Embryonic facial prominence (tissue), 1 donor: ENCODE measurements around the gene PPIF.

ENCODE experiments used
- DNase-seq: peaks from one replicate; pipeline ENCODE4 v3.0.0-alpha.2; 2016; ENCODE audit errors: extremely low spot score

The PPIF gene

DNA sequence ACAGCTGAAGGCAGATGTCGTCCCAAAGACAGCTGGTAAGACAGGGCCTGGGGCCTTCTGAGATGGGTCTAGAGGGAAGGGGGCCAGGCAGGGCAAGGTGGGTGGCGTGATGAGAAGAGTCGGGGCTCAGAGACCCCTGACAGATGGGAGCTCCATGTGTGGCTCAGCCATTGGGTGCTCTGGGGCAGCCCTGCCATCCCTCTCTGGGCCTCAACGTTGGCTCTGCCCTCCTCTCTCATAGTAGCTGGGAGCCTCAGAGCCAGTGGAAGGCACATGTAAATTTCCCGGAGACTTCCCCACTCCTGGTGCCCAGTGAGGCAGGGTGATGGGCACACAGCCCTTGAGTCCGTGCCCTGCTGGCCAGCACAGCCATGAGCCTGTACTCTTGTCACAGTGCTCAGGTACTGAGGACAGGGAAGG is 1.8 kb downstream of the PPIF start:
- no peak for DNase-seq

DNA sequence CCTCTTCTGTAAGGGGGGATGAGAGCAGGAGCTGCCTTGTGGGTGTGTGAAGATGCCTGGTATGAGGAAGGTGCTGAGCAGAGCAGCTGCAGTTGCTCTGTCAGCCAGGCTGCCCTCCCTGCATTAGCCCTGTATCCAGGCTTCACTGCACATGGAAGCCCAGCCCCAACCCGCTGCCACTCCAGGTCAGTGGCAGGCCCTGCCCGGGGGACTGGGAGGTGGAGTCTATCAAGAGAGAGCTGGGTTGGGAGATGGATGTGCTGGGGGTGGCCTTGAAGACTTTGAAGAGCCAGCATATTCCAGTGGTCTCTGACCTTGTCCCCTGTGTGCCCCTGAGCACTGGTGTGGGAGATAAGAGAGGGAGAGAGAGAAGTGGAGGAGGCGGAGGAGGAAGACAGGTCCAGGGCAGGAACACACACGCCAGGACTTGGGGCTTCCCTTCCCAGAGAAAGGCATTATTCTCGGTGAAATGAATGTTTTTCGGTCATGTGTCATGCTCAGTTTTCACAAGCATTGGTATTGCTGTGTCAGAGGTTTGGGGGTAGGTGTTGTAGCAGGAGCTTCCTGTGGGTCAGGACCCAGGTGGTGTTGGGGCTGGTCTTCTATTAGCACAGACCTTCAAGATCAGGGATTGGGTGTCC is 2.6 kb downstream of the PPIF start:
- no peak for DNase-seq

DNA sequence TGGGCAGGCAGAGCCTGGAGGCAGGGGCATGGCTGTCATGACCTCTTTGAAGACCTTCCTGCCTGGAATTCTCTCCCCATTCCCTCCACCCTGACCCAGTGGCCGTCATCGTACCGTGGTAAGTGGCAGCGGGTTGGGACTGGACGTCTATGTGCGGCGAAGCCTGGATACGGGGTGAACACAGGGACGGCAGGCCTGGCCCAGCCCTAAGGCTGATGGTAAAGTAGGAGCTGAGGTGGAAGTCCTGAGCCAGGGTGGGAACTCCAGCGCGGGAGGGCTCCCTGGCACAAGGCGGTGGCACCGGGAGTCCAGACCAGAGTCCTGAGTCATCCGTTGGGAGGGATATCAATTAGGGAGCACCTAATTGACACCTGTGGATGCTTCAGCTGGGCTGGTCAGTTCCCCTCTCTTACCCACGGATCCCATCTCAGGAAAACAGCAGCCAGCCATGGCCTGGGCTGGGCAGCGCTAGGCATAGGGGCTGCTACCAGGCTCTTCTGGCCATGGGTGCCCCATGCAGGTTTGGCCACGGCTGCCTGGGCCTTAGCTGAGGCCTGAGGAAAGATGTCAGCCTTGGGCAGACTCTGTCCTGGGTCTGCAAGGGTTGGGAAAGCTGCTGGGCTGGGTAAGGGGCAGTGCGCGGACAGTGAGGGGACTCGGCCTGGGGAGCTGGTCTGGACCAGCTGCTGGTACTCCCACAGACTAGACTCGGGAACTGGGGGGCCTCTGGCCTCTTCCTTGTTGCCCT is 3.3 kb downstream of the PPIF start:
- DNase-seq: no peak

DNA sequence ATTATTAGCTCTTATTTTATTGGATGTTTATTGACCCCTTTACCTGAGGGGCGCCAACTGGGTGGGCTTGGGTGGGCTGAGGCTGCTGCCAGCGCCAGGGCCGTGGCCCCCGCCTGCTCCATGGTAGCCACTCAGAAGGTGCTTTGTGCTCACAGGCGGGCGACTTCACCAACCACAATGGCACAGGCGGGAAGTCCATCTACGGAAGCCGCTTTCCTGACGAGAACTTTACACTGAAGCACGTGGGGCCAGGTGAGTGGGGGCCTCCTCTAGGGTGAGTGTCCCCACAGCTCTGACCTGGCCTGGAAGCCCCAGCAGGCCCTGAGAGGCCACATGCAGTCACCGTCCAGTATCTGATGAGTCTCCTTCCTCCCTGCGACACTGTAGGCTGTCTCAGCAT is 4.1 kb downstream of the PPIF start:
- DNase-seq: no peak

DNA sequence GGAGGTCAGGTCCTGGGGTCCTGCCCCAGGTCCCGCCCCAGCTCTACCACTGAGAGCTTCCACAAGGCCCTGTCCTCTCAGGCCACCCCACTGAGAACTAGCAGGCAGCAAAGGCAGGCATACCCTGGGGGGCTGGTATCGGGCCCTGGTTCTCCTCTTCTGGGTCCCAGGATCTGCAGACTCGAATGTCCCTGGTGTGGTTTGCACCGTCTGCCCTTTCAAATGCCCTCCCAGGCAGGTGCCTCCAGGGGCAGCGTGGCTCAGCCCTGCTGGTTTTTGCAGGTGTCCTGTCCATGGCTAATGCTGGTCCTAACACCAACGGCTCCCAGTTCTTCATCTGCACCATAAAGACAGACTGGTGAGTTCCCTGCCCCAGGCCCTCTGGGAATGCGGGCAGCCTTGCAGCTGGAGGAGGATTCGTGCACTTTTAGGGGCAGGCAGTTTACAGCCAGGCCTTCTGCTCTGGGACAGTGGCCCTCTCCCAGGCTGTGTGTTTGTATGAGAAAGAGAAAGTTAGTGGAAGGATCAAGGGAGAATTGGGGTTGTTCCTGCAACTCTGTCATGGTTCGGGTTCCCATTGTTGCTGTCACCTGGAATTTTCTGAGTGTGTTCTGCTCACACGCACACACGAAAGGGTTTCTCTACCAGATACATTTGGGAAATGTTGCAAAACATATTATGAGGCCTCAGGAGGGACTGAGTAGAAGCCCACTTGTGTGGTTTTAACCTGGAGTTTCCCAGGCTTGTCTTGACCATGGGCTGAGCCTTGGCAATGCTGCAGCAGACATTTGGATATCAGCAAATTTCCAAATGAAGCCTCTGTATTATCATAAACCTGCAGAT is 5.0 kb downstream of the PPIF start:
- DNase-seq: no peak

DNA sequence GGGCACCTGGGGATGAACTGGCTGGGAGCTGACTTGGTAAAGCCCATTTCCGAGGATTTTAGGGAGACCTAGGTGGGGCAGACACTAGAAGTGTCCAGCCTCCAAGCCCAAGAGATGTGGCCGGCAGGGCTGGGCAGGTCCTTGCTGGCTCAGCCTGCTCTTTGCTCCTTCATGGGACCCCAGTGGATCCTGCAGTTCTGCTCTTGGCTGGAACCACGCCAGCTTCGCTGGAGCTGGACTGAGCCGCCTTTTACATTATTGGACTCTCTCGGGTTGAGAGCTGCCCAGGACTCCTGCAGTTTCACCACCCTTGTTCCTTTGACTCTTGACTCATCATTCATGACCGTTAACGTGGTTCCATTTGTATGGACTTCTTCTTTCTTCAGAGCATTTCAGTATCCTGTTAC is 5.7 kb downstream of the PPIF start:
- DNase-seq: no peak

DNA sequence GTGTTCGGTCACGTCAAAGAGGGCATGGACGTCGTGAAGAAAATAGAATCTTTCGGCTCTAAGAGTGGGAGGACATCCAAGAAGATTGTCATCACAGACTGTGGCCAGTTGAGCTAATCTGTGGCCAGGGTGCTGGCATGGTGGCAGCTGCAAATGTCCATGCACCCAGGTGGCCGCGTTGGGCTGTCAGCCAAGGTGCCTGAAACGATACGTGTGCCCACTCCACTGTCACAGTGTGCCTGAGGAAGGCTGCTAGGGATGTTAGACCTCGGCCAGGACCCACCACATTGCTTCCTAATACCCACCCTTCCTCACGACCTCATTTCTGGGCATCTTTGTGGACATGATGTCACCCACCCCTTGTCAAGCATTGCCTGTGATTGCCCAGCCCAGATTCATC is 6.5 kb downstream of the PPIF start:
- no peak for DNase-seq

DNA sequence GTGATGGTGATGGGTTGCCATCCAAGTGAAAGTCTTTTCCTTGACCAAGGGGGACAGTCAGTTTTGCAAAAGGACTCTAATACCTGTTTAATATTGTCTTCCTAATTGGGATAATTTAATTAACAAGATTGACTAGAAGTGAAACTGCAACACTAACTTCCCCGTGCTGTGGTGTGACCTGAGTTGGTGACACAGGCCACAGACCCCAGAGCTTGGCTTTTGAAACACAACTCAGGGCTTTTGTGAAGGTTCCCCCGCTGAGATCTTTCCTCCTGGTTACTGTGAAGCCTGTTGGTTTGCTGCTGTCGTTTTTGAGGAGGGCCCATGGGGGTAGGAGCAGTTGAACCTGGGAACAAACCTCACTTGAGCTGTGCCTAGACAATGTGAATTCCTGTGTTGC is 6.9 kb downstream of the PPIF start:
- no peak for DNase-seq

DNA sequence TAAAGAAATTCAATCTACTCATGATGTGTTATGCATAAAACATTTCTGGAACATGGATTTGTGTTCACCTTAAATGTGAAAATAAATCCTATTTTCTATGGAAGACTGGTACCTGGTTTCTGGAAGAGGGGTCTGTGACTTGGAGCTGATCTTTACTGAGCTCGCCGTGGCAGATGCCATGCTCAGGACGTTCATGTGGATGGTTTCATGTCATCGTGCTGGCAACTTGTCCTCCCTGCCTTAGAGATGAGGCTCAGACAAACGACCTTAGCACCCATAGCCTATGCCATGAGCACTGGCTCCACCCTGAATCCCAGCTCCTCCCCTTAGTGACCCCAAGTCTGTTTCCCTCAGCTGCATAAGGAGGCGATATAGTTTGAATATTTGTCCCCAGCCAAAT is 7.3 kb downstream of the PPIF start:
- DNase-seq: no peak

DNA sequence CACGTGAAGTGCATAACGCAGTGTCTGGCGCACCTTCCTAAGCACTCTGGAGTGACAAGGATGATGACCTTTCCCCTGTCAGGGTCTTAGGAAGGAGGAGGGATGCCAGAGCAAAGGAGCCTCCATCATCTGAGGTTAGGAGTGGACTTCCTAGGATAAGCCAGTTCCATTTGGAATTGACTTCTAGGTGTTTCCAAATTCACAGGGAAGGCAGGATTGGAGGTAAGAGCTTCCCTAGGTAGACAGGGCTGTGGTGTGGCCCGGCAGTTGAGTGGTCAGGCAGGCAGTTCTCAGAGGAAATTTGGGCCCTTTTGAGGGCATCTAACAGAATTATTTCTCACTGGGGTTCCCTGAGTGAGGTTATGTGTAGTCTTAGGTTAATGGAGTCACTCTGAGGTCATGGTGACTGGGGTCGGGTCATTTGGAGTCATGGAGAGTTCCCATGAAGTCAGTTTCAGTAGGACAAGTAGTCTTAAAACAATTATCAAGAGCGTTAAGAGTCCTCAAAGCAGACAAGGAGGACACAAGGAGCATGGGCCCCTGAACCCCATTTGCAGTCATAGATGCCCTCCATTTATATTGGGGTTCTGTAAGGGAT is 8.2 kb downstream of the PPIF start:
- no peak for DNase-seq

DNA sequence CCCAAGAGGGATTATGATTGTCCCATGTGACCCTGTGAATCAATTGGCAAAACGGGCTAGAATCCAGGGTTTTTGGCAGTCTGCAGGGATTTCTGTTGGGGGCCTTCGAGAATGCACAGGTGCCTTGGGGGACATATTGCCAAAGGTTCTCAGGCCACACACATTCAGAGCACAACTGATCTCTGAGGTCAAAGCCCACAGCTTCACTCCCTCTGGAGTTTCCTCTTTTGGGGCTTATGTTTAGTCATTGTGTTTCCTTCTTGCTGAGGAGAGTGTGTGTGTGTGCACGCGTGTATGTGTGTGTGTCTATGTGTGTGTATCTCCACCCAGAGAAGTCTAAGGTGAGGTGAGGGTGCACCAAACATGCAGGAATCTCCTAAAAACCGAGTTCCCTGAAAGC is 8.8 kb downstream of the PPIF start:
- DNase-seq: no peak

DNA sequence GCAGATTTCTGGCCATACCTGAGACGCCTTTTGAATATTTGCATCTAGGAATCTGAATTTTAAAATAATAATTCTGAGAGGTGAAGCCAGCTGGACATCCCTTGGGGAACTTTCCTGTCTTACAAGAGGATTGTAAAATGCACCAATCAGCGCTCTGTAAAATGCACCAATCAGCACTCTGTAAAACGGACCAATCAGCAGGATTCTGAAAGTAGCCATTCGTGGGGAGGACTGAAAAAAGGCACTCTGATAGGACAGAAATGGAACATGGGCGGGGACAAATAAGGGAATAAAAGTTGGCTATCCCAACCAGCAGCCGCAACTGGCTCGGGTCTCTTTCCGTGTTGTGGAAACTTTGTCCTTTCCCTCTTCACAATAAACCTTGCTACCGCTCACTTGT is 9.9 kb downstream of the PPIF start:
- no peak for DNase-seq

DNA sequence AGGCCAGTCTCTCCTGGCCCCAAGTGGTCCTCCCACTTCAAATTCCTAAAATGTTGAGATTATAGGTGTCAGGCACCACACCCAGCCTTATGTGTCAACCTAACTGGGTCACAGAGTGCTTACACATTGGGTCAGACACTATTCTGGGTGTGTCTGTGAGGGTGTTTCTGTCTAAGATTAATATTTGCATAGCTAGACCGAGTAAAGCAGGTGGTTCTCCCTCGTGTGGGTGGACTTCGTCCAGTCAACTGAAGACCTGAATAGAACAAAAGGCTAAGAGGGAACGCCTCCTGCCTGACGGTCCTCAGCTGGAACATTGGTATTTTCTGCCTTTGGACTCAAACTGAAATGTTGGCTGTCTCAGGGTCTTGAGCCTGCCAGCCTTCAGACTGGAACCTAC is 11.5 kb downstream of the PPIF start:
- DNase-seq: no peak

DNA sequence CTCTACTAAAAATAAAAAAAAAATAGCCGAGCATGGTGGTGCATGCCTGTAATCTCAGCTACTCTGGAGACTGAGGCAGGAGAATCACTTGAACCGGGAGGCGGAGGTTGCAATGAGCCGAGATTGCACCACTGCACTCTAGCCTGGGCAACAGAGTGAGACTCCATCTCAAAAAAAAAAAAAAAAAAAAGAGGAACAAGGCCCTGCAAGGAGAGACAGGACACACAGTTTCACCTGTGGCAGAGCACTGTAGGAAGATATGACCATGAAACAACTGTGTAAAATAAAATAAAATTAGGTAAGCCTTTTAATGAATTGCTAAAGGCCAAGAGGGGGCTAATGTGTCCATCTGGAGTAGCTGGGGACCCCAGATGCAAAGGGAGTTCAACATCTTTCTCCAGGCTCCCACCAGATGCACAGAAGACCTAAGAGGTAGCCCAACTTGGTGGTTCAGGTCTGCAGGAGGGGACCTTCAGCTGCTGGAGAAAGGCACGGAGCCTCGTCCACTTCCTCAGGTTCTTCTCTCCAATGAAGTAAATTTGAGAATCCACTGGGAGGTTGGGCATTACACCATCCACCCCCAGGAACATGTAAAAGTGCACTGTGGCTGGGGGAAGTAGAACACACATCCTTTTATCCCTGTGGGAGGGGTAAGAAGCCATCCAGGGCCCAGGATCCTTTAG is 12.7 kb downstream of the PPIF start:
- DNase-seq: no peak

DNA sequence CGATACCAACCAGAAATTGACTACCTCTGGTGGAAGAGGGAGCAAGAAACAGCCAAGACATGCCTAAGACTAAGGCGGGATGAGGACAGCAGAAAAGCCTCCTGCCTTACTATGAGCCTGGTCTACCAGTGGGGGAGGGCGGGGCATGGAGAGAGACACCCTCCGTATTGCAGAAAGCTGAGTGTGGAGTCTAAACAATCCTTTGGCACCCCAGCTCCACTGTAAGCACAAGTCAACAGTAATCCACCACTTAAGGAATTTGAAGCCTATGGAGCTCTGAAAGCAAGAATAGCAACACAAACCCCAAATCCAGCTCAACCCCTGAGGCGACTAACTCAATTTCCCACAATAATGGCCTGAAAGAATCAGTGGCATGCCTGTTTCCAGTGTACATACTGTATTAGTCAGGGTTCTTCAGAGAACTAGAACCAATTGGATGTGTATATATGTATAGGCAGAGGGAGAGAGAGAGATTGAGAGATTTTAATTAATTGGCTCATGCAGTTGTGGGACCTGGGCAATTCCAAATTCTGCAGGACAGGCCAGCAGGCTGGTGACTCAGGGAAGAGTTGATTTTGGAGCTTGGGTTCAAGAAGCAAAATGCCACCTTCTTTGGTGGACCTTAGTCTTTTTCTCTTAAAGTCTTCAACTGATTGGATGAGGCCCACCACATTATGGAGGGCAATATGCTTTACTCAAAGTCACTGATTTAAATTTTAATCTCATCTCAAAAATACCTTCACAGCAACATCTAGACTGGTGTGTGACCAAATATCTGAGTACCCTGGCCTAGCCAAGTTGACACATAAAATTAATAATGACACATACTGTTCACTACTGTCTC is 13.5 kb downstream of the PPIF start:
- no peak for DNase-seq

DNA sequence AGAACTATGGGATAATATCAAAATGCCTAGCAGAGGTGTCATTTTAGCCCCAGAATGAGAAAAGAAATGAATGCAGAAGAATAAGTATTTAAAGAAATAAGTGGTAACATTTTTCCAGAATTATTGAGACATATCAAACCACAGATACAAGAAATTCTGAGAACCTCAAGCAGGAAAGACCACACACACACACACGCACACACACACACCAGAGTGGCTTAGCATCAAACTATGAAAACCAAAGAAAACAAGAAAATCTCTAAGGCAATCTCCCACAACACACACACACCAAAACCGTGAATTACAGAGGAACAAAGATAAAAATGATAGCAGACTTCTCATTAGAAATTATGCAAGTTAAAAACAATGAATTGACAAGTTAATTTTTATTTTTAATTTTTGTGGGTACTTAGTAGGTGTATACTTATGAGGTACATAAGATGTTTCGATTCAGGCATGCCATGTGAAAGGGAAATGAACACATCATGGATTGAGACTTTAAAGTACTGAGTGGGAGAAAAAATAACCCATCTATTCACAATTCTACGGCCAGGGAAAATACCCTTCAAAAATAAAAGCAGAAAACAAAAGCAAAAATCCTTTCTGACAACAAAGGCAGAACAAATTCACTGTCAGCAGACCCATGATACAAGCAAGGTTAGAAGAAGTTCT is 14.6 kb downstream of the PPIF start:
- no peak for DNase-seq

DNA sequence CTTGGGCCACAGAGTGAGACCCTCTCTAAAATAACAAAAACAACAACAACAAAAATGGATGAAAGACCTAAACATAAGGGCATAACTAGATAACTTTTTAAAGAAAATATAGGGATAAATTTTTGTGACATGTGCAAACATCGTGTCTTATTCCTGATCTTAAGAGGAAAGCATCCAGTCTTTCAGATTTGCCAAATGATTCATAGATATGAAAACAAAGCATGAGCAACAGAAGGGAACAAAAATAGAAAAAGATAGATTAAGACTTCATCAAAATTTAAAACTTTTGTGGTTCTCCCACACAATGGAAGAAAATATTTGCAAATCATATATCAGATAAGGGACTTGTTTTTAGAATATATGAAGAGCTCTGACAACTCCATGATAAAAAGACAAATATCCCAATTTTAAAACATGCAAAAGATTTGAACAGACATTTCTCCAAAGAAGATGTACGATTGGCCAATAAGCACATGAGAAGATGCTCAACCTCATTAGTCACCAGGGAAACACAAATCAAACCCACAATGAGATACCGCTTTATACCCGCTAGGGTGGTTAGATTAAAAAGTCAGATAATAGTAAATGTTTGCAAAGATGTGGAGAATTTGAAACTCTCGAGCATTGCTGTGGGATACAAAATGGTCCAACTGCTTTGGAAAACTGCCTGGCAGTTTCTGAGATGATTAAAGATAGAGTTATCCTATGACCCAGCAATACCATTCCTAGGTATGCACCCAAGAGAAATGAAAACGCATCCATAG is 20.3 kb downstream of the PPIF start:
- DNase-seq: no peak

DNA sequence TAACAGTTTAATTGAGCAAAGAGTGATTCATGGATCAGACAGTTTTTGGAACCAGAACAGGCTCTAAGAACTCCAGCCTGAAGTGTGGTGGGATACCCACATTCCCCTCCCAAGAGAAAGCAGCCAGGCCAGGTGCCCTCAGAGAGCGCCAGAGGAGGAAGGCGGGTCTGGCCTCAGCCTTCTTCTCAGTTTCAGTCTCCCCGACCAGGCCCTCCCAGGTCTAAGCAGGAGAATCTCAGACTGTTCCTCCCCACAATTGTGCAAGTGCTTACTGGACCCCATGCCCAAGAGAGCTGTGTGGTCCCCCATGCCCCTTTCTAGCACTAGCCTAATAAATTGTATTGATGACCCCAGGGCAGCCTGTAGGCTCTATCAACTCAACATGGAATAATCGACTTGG is 25.6 kb downstream of the PPIF start:
- no peak for DNase-seq

DNA sequence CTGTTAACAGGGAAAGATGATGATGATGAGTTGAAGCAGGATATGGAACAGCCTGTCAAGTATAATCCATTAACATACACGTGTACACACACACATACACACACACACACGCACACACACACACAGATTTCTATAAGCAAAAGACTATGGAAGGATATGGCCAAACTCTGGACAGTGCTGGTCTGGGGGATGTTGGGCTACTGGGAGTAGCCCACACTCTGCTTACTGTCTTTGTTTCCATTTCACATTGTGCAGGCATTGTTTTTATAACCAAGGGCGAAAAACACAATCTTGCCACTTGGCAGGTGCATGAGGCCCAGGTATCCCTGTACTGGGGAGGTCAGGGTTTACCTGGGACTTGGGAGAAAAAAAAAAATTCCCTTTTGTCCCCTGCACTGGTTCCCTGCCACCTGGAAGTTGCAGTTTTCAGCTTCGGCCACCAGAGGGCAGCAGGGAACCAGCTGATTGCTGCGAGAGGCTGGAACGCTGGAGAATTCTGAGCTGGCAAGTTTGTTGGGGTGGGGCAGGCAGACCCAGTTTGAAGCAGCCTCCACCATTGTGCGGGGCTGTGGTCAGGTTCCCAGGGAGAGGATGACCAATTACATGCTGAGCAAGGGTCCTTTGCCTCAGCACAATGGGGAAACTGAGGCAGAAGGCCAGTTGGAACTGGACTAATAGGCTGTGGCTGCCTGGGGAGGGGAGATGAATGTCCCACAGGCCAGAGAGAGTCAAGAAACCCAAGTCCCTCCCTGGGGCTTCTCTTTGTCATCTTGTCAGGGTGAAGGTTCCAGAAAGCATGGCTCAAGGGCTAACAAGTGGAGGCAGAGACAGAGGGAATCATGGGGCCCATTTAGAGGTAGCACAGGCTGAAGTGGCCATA is 27.3 kb downstream of the PPIF start:
- peak; percentile 55 for DNase-seq
